Stimulated activated CD4-positive, alpha-beta T cell treated with anti-CD3 and anti-CD28 coated beads, Interleukin-12 subunit alpha, Interleukin-12 subunit beta, amount 100 ng/mL, for 48 hours (primary cell): ENCODE results near the gene RIOK2.
"Not testable (repeated sequence)": the region's sequence is repeated elsewhere in the genome, so short reads cannot be mapped to it uniquely, and the experiment has no call there.

Experiments used
- DNase-seq, 3 donors: peaks; one replicate each; pipeline ENCODE4 v3.0.0-alpha.2; 2020; ENCODE audit warnings: low read depth in 2 of 3, low spot score in 1 of 3

RIOK2 gene

DNA sequence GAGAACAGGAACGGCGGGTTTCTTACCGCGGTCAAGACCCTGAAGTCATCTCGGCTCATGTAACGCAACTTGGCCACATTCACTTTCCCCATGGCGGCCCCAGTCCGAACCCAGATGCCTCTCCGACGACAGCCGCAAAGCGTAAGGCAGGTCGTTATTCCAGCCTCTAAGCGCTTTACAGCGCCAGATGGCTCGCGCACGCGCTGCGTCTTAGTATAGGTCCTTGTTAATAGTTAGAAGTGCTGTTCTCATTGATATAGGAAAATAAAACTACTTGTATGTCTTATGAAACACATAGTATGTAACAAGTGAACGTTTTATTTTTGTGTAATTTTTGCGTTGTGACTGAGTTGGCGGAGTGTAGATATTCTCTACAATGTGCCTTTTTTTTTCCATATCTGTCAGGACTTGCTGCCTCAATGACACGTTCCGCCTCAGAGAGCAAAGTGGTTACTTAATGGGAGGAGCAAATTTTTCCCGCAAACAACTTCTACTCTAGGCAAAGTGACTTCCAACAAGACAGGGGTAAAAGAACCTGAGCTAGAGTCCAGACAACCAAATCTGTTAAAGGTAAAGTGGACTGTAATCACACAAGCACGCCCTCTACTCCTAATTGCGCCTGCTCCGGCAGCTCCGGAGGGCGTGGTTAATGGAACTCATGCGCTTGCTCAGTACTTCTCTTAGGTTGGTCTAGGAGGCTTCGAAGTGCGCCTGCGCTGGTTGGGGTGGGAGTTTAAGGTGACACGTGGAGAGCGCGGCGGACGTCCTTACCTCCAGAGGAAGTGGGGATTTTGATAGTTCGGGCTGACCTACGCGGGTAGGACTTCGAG lies at the start of gene RIOK2:
RIOK2 (minus strand) TSS at position 148 of the 830 bp plus-strand sequence; CDS start at position 92, 56 bp downstream.
- peak; percentile 88 to 93 (median 92) for DNase-seq

DNA sequence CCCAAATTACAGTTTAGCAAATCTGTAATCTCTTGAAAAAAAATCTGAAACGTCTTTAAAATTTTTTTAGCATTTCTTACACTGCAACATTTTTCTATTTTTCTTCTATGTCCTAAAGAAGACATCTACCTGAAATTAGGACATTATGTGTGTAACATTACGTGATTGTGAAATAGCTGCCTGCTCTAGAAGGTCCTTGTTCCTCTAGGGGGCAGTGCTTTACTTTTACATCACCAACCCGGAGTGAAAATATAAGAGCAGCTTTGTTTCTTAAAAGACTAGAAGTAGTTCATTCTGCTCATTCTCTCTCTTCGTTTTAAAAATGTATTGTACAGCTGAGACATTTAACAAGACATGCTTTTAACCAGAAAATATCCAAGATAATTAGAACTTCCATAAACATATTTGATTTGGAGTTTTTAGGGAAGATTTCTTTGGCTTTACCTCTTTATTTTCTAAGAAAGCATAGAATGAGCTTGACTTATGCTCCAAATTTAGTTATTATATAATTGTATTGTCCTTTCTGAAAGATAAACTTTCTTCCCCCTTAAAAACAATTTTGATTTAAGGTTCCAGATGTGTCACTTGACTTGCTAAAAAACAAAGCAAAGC lies 48.1 kb upstream of the RIOK2 start:
- DNase-seq = peak in 1 of 3 donors; percentile 37

DNA sequence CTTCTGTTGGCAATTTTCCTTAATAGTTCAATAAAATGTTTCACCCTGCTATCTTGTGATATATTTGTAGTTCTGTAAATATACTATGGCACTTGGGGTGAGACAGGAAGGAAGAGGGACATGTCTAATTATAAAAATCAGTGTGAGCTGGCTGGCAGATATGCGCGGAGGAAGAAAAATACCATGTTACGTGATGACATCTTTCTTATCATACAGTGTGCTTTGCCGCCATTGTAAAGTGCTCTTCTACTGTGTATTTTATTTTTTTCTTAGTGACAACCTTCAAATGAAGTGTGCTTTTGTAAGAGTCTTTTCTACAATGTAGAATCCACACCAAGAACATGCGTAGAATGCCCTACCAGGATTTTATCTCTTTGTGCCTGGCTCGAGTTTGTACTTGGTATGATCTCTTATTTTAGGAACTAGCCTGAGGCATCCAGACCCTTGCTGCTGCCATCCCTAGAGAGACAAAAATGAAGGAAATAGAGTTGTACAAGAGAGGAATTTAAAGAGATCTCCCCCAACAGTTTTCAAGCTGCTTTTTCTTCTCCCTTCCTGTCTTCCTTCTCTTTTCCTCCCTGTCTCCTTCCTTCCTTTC lies 46.7 kb upstream of the RIOK2 start:
- DNase-seq = no peak

GRCh38 chr5:97229196-97229595 lies 46.1 kb upstream of the RIOK2 start:
- DNase-seq = no peak

- no peak for DNase-seq
Observed at GRCh38 chr5:97225222-97225621, 42.2 kb upstream of the RIOK2 start.

DNA sequence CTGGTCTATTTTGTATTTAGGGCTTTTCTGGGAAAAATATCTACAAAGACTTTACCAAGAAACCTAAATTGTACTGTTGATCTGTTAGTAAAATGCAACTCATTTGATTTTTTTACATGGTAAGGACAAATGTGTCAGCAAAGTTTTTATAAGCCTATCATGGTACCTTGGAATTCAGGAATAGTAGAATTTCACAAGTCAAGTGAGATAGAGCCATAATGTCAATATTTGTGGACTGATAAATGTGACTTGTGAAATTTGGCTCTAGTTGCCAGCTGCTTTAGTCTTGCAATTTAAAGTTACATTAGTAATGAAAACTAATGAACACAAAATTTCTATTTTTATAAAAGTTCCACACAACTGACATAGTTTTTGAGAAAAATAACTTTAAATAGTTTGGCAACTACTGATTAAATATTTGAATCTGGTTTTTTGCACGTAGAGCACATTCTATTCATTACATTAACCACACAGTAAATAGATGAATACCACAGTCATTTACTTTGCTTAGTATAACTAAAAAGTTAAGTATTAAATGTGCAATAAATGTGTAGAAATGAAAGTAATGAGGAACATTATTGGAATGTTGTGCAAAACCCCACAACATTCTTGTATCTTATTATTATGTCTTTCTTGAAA lies 41.2 kb upstream of the RIOK2 start:
- no peak for DNase-seq

- no peak for DNase-seq
Observed at GRCh38 chr5:97223596-97223995, 40.5 kb upstream of the RIOK2 start.

GRCh38 chr5:97209343-97209742 lies 26.3 kb upstream of the RIOK2 start:
- DNase-seq = no peak

DNA sequence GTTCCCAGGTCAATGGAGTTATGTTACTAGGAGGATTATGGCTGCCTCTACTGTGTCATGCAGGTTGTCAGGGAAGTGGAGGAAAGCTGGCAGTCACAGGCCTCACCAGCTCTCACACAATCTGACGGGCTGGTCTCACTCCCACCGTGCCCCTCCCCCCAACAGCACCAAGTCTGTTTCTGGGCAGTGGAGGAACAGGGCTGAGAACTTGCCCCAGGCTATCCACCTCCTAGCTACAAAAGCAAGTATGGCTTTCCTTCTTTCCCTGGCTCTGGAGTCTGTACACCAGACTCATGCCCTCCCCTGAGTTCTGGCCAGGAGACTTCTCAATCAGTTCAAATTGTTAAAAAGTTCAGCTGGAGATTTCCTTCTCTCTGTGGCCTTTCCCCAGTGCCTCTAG lies 25.7 kb upstream of the RIOK2 start:
- DNase-seq = no peak

- no peak for DNase-seq
Observed at GRCh38 chr5:97208184-97208713, 25.2 kb upstream of the RIOK2 start.

- no peak for DNase-seq
Observed at GRCh38 chr5:97194366-97194765, 11.3 kb upstream of the RIOK2 start.

- DNase-seq = no peak
Observed at GRCh38 chr5:97193355-97193688, 10.3 kb upstream of the RIOK2 start.

DNA sequence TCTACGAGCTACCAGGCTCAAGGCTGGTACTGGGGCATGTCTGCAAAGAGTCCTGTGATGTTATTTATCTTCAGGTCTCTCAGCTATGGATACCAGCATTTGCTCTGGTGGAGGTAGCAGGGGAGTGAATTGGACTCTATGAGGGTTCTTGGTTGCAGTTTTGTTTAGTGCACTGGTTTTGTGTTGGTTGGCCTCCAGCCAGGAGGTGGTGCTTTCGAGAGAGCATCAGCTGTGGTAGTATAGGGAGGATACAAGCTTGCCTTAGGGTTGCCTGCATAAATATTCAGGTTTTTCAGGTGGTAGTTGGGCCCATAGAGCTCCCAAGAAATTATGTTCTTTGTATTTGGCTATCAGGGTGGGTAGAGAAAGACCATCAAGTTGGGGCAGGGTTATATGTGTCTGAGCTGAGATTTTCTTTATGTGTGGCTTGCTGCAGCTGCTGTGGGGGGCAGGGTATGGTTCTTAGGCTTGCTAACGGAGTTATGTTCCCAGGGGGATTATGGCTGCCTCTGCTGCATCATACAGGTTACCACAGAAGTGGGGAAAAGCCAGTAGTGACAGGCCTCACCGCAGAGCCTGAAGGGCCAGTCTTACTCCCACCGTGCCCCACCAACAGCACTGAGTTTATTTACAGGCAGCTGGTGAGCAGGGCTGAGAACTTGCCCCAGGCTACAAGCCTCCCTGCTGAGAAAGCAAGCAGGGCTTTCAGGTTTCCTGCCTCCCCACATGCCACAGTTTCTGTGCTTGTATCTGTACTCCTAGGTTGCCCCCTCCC lies 9.7 kb upstream of the RIOK2 start:
- no peak for DNase-seq

DNA sequence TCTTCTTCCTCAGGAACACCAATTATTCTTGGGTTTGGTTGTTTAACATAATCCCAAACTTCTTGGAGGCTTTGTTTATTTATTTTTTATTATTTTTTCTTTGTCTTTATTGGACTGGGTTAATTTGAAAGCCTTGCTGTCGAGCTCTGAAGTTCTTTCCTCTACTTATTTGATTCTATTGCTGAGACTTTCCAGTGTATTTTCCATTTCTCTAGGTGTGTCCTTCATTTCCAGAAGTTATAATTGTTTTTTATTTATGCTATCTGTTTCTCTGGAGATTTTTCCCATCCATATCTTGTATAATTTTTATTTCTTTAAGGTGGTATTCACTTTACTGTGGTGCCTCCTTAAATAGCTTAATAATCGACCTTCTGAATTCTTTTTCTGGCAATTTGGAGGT lies 8.8 kb upstream of the RIOK2 start:
- no peak for DNase-seq

DNA sequence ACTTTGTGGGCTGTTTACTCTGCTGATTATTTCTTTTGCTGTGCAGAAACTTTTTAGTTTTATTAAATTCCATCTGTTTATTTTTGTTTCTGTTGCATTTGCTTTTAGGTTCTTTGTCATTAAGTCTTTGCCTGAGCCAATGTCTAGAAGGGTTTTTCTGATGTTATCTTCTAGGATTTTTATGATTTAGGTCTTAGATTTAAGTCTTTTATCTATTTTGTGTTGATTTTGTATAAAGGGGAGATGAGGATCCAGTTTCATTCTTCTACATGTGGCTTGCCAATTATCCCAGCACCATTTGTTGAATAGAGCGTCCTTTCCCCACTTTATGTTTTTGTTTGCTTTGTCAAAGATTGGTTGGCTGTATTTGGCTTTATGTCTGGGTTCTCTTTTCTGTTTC lies 6.5 kb upstream of the RIOK2 start:
- not testable (repeated sequence) for DNase-seq

DNA sequence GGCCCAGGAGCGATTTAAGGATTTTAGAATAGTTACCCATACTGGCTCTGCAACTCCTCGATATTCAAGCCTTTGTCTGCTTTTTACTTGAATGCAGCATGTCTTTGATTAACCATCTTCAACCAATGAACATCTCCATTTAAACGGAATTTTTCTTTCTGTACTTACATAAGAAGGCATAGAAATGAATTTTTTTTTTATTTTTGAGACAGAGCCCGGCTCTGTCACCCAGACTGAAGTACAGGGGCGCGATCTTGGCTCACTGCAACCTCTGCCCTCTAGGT lies 825 bp upstream of the RIOK2 start:
- no peak for DNase-seq

- no peak for DNase-seq
Observed at GRCh38 chr5:97182571-97183099, 412 bp downstream of the RIOK2 start.

- DNase-seq = no peak
Observed at GRCh38 chr5:97181856-97182545, 1.0 kb downstream of the RIOK2 start.

GRCh38 chr5:97179457-97179856 lies 3.6 kb downstream of the RIOK2 start:
- DNase-seq = not testable (repeated sequence)

DNA sequence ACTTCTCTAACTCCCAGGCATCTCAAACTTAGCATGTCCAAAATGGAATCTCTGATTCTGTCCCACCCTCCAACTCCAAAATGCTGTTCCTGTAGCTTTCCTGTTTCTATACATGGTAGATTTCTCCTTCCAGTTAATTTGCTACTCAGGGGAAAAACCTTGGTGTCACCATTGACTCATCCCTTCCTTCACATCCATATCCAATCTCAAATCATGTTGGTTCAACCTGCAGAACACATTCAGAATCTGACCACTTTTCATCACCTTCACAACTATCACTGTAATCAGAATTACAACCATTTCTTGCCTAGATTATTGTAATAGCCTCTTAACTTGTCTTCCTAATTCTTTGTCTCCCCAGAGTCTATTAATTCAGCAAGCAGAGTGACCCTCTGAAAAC lies 10.8 kb downstream of the RIOK2 start:
- DNase-seq = no peak
